Keratinocyte (primary cell): ENCODE measurements around the gene FAM177A1. TPM values are rescaled to one million over a fixed set of nuclear protein-coding genes. Genes with fewer than 3 reads are reported as not detected.
A peak's percentile ranks its signal among the peaks of the same experiment; 100 is the strongest.

Source experiments
- DNase-seq: peaks from one replicate; pipeline ENCODE4 v3.0.0-alpha.2; 2011; ENCODE audit warnings: low read depth, missing footprints, low spot score
- FAIRE-seq: peaks from 2 replicates; lab custom pipeline; 2011; peaks lifted over from hg19 to GRCh38; lab: Jason Lieb, UNC
- H2AFZ ChIP-seq: 2 replicates; pipeline ENCODE4 v1.6.0; 2012; ENCODE audit warnings: low read length, control low read depth, inconsistent platforms; ENCODE audit not compliant: control insufficient read depth
- H3K27ac ChIP-seq: 2 replicates; pipeline ENCODE4 v1.5.1; 2011; ENCODE audit warnings: low read length; ENCODE audit not compliant: control insufficient read depth, insufficient read depth
- H3K27me3 ChIP-seq: 3 replicates; pipeline ENCODE4 v1.6.0; 2011; ENCODE audit warnings: low read length; ENCODE audit not compliant: control insufficient read depth, insufficient read depth; ENCODE audit errors: extremely low read depth
- H3K36me3 ChIP-seq, 2 experiments: 2 replicates in 1 of 2; 3 replicates in 1 of 2; pipeline ENCODE4 v1.5.1; 2011; ENCODE audit warnings: low read length in 2 of 2, mild to moderate bottlenecking in 1 of 2; ENCODE audit not compliant: control insufficient read depth in 2 of 2, insufficient read depth in 2 of 2; ENCODE audit errors: extremely low read depth in 1 of 2
- H3K4me1 ChIP-seq: 3 replicates; pipeline ENCODE4 v1.5.1; 2011; ENCODE audit warnings: low read length; ENCODE audit not compliant: control insufficient read depth, insufficient read depth; ENCODE audit errors: extremely low read depth
- H3K4me2 ChIP-seq: 3 replicates; pipeline ENCODE4 v1.6.0; 2011; ENCODE audit warnings: low read depth, low read length; ENCODE audit not compliant: control insufficient read depth, insufficient read depth; ENCODE audit errors: extremely low read depth
- H3K4me3 ChIP-seq, 3 experiments: fragments of 200-600 bp in 1 of 3; sonication (generic) in 1 of 3; 2 replicates in 2 of 3; 3 replicates in 1 of 3; pipeline ENCODE4 v1.5.1; 2011 to 2016; ENCODE audit warnings: low read length in 3 of 3, mild to moderate bottlenecking in 3 of 3, control low read depth in 2 of 3, inconsistent platforms in 1 of 3, low read depth in 1 of 3, mixed read lengths in 1 of 3, mixed run types in 1 of 3, moderate library complexity in 1 of 3; ENCODE audit not compliant: control insufficient read depth in 2 of 3, insufficient read depth in 2 of 3; ENCODE audit errors: extremely low read depth in 1 of 3
- H3K79me2 ChIP-seq: 2 replicates; pipeline ENCODE4 v1.6.0; 2012; ENCODE audit warnings: low read length; ENCODE audit not compliant: control insufficient read depth, insufficient read depth
- H3K9ac ChIP-seq: 3 replicates; pipeline ENCODE4 v1.6.0; 2011; ENCODE audit warnings: low read length; ENCODE audit not compliant: control insufficient read depth, insufficient read depth; ENCODE audit errors: extremely low read depth
- H3K9me1 ChIP-seq: 3 replicates; pipeline ENCODE4 v1.6.0; 2011; ENCODE audit warnings: low read length; ENCODE audit not compliant: control insufficient read depth, insufficient read depth; ENCODE audit errors: extremely low read depth
- H3K9me3 ChIP-seq: 2 replicates; pipeline ENCODE4 v1.5.1; 2012; ENCODE audit warnings: low read depth, low read length; ENCODE audit not compliant: control insufficient read depth
- H4K20me1 ChIP-seq: 3 replicates; pipeline ENCODE4 v1.6.0; 2011; ENCODE audit warnings: low read length; ENCODE audit not compliant: control insufficient read depth, insufficient read depth; ENCODE audit errors: extremely low read depth
- CTCF ChIP-seq, 3 experiments: IDR thresholded peaks in 1 of 3; conservative IDR thresholded peaks in 1 of 3; optimal IDR thresholded peaks in 1 of 3; 2 replicates in 2 of 3; 3 replicates in 1 of 3; pipeline versions ENCODE3 to v1.5.1; 2011; ENCODE audit warnings: low read length in 3 of 3, mild to moderate bottlenecking in 3 of 3, moderate library complexity in 2 of 3, control low read depth in 1 of 3, inconsistent platforms in 1 of 3; ENCODE audit not compliant: insufficient read depth in 2 of 3; ENCODE audit errors: extremely low read depth in 1 of 3
- EZH2 ChIP-seq: IDR thresholded peaks from one replicate; pipeline ENCODE4 v1.6.1; 2012; ENCODE audit warnings: inconsistent platforms, mild to moderate bottlenecking, low read length, moderate library complexity
- dilution Hi-C: fragments of 300-500 bp; cut with MboI; formaldehyde crosslinking; loops from one replicate; pipeline ENCODE4 v1.7.0; 2020; ENCODE audit warnings: low sequenced_read_pairs; ENCODE audit not compliant: extremely low pct_ligation_motif_present
- polyA plus RNA-seq, 5 experiments: library from polyadenylated mRNA; depleted of rRNA in 3 of 5; stranded (reverse) in 3 of 5; stranded (forward) in 1 of 5; unstranded in 1 of 5; fragments of >200 nt; gene quantifications; 1 replicate in 1 of 5; 2 replicates in 3 of 5; 3 replicates in 1 of 5; pipeline versions ENCODE4 v1.2.1 to v1.2.3, GENCODE V29; 2011 to 2012; ENCODE audit warnings: missing spikeins in 2 of 5, low read depth in 1 of 5, low replicate concordance in 1 of 5

Gene FAM177A1
- polyA plus RNA-seq, 1 donor (not counting 4 experiments of a cell fraction or from before 2014, with no cell fraction given): 53.1 TPM

- Histone ChIP-seq H3K4me2 (peak overlapping the region; percentile 90), H3K79me2 (peaks cover 29% of the 10 kb centered on the region), H2AFZ (peak overlapping the region; percentile 99), H3K27me3 (no peaks in the 10 kb centered on the region), H4K20me1 (no peaks in the 10 kb centered on the region), H3K9me1 (no peaks in the 10 kb centered on the region), H3K9ac (peak overlapping the region; percentile 99), H3K36me3 (no peaks in the 10 kb centered on the region), H3K9me3 (no peaks in the 10 kb centered on the region), H3K4me1 (peaks cover 13% of the 10 kb centered on the region), H3K27ac (peak overlapping the region; percentile 99), H3K4me3 (peak overlapping the region; percentile 63 to 85 (median 82))
- TF ChIP-seq EZH2 (no peak), CTCF (optimal IDR thresholded peaks at IDR 0.05 in 1 of 3, IDR thresholded peaks at IDR 0.05 in 1 of 3, conservative IDR thresholded peaks at IDR 0.05 in 1 of 3; ENCODE audit: extremely low read depth in 1 of 3, insufficient read depth in 2 of 3, low read length in 3 of 3) (no peak)
- dilution Hi-C loops: no loop called here
- FAIRE-seq (no peak), DNase-seq (no peak)
These were observed 77.3 kb downstream of the FAM177A1 start for GRCh38 chr14:35123388-35123703.

- DNase-seq (no peak), FAIRE-seq (no peak)
- Histone ChIP-seq H2AFZ (no peak overlapping the region), H3K9me1 (no peaks in the 10 kb centered on the region), H3K27ac (peak overlapping the region; percentile 99), H3K79me2 (peaks cover 29% of the 10 kb centered on the region), H3K4me2 (peak overlapping the region; percentile 90), H3K4me1 (peaks cover 13% of the 10 kb centered on the region), H4K20me1 (no peaks in the 10 kb centered on the region), H3K9ac (peak overlapping the region; percentile 99), H3K27me3 (no peaks in the 10 kb centered on the region), H3K36me3 (no peaks in the 10 kb centered on the region), H3K9me3 (no peaks in the 10 kb centered on the region), H3K4me3 (peak overlapping the region in 2 of 3 experiments; percentile 82 to 85)
- dilution Hi-C loops: no loop called here
- TF ChIP-seq EZH2 (no peak), CTCF (optimal IDR thresholded peaks at IDR 0.05 in 1 of 3, IDR thresholded peaks at IDR 0.05 in 1 of 3, conservative IDR thresholded peaks at IDR 0.05 in 1 of 3; ENCODE audit: extremely low read depth in 1 of 3, insufficient read depth in 2 of 3, low read length in 3 of 3) (no peak)
These were observed 78.1 kb downstream of the FAM177A1 start for GRCh38 chr14:35124127-35124526.

Other genes starting within 250 kb of the FAM177A1 start
- 28.0 to 52.0 TPM (median 35.3 TPM) in 3 replicates for gene BAZ1A, start 170.9 kb upstream of the FAM177A1 start, polyA plus RNA-seq
- 18.0 to 52.2 TPM (median 41.6 TPM) in 3 replicates for gene SRP54, start 63.3 kb upstream of the FAM177A1 start, polyA plus RNA-seq
- 4.2 to 9.8 TPM (median 7.7 TPM) in 3 replicates for gene PPP2R3C, start 75.7 kb downstream of the FAM177A1 start, polyA plus RNA-seq
- gene PRORP, start 76.3 kb downstream of the FAM177A1 start, polyA plus RNA-seq: 46.6 to 51.9 TPM (median 48.2 TPM) in 3 replicates
- gene PSMA6, start 246.1 kb downstream of the FAM177A1 start, polyA plus RNA-seq: 212 to 326 TPM (median 232 TPM) in 3 replicates